HFFc6 (cell line): ENCODE results near the gene NKG7. TPM values are rescaled to one million over a fixed set of nuclear protein-coding genes. Genes with fewer than 3 reads are reported as not detected.
A peak's percentile ranks its signal among the peaks of the same experiment; 100 is the strongest.
"Not testable (repeated sequence)": the region's sequence is repeated elsewhere in the genome, so short reads cannot be mapped to it uniquely, and the experiment has no call there.

Source experiments
- DNase-seq: peaks from one replicate; pipeline ENCODE4 v3.0.0-alpha.2; 2018
- H3K27ac Mint-ChIP-seq: 2 replicates; pipeline ENCODE4 v1.8.0; 2020; ENCODE audit warnings: mild to moderate bottlenecking, mixed read lengths
- H3K27me3 Mint-ChIP-seq: 2 replicates; pipeline ENCODE4 v1.8.0; 2021; ENCODE audit warnings: mild to moderate bottlenecking, moderate library complexity, mixed read lengths; ENCODE audit not compliant: insufficient read depth
- H3K36me3 Mint-ChIP-seq: 2 replicates; pipeline ENCODE4 v1.8.0; 2021; ENCODE audit warnings: low read depth, mixed read lengths
- H3K4me1 Mint-ChIP-seq: 2 replicates; pipeline ENCODE4 v1.8.0; 2020; ENCODE audit warnings: low read depth, mixed read lengths
- H3K4me3 Mint-ChIP-seq: 2 replicates; pipeline ENCODE4 v1.8.0; 2020; ENCODE audit warnings: mild to moderate bottlenecking, moderate library complexity, mixed read lengths
- H3K9me3 Mint-ChIP-seq: 2 replicates; pipeline ENCODE4 v1.8.0; 2020; ENCODE audit warnings: mild to moderate bottlenecking, mixed read lengths
- total RNA-seq, 6 experiments: library from RNA; stranded (reverse); fragmentation: NEBNext Ultra II Directional; extraction: Animal tissue kit (Norgen Biotek cat#: 25700); gene quantifications; 2 replicates in 1 of 6; 3 replicates in 5 of 6; pipeline ENCODE4 v1.2.3, GENCODE V29; 2021
- TF ChIP-seq, protein P1 (sequence below): fragments of 200-600 bp; sonication (generic); IDR thresholded peaks from 2 replicates; pipeline ENCODE4 v1.5.0; 2021; ENCODE audit warnings: antibody characterized with exemption, mild to moderate bottlenecking

NKG7 gene
- total RNA-seq, 6 experiments from 2014 or later: not detected

DNA sequence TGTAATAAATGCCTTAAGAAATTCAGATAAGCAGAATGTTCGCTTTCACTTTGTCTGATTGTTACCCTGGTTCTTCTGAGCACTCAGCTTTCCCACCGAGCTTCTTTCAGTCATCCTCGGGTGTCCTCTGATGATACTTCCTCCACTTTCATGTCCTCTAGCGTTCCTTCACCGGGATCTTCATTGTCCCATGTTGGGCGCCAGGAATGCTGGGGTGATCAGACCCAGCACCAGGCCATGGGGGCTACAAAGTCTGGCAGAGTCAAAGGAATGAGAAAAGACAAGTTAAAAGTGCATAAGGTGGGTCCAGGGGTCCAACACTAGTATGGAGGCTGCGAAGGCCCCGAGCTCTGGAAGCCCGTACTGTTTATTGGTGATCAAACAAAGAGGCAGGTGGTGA is 29.7 kb upstream of the NKG7 start:
- Mint-ChIP-seq H3K4me1 (peaks cover 12% of the 10 kb centered on the region; the same call in 1 of the 2 replicates), H3K9me3 (peaks cover 35% of the 10 kb centered on the region), H3K36me3 (peaks cover 26% of the 10 kb centered on the region), H3K27ac (no peak overlapping the region), H3K4me3 (no peak overlapping the region), H3K27me3 (no peaks in the 10 kb centered on the region; the same call in none of the 2 replicates)
- no peak for DNase-seq
- TF ChIP-seq, protein P1, sequence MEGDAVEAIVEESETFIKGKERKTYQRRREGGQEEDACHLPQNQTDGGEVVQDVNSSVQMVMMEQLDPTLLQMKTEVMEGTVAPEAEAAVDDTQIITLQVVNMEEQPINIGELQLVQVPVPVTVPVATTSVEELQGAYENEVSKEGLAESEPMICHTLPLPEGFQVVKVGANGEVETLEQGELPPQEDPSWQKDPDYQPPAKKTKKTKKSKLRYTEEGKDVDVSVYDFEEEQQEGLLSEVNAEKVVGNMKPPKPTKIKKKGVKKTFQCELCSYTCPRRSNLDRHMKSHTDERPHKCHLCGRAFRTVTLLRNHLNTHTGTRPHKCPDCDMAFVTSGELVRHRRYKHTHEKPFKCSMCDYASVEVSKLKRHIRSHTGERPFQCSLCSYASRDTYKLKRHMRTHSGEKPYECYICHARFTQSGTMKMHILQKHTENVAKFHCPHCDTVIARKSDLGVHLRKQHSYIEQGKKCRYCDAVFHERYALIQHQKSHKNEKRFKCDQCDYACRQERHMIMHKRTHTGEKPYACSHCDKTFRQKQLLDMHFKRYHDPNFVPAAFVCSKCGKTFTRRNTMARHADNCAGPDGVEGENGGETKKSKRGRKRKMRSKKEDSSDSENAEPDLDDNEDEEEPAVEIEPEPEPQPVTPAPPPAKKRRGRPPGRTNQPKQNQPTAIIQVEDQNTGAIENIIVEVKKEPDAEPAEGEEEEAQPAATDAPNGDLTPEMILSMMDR: no peak

DNA sequence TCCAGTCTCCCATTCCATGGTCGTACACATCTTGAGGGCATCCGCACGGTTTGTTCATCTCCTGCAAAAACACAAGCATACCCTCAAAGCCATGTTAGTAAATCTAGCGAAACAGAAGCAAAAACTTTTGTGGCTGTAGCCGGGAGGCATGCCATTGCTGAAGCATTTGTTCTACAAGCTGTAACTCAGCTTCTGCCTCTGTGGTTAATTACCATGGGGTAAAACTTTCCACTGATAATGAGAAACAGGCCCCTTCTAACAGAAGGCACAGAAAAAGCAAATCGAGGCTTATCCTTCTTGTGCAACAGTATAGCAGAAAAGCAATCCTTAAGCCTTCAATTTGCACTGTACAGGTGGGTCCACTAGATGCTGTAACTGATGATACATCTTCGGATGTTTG is 27.5 kb upstream of the NKG7 start:
- Mint-ChIP-seq H3K9me3 (peaks cover 29% of the 10 kb centered on the region), H3K4me1 (peaks cover 16% of the 10 kb centered on the region), H3K36me3 (peaks cover 26% of the 10 kb centered on the region)
- not testable (repeated sequence) for H3K27ac Mint-ChIP-seq, H3K4me3 Mint-ChIP-seq, DNase-seq, H3K27me3 Mint-ChIP-seq

- peaks cover 21% of the 10 kb centered on the region for H3K4me1 Mint-ChIP-seq
- H3K36me3 Mint-ChIP-seq: peaks cover 26% of the 10 kb centered on the region
- no peak overlapping the region for H3K4me3 Mint-ChIP-seq
- H3K9me3 Mint-ChIP-seq: peaks cover 24% of the 10 kb centered on the region
- no peak overlapping the region for H3K27ac Mint-ChIP-seq
- TF ChIP-seq, protein P1: no peak
- no peak for DNase-seq
- no peaks in the 10 kb centered on the region; the same call in none of the 2 replicates for H3K27me3 Mint-ChIP-seq
Measured at GRCh38 chr19:51399231-51399630, 26.8 kb upstream of the NKG7 start.

GRCh38 chr19:51398096-51398704 is 25.7 kb upstream of the NKG7 start:
- peaks cover 17% of the 10 kb centered on the region for H3K9me3 Mint-ChIP-seq
- TF ChIP-seq, protein P1: peak; percentile 74
- H3K27me3 Mint-ChIP-seq: no peaks in the 10 kb centered on the region; the same call in none of the 2 replicates
- H3K4me1 Mint-ChIP-seq: peaks cover 26% of the 10 kb centered on the region
- H3K4me3 Mint-ChIP-seq: no peak overlapping the region
- peak; percentile 50 for DNase-seq
- peaks cover 21% of the 10 kb centered on the region for H3K36me3 Mint-ChIP-seq
- H3K27ac Mint-ChIP-seq: no peak overlapping the region

DNA sequence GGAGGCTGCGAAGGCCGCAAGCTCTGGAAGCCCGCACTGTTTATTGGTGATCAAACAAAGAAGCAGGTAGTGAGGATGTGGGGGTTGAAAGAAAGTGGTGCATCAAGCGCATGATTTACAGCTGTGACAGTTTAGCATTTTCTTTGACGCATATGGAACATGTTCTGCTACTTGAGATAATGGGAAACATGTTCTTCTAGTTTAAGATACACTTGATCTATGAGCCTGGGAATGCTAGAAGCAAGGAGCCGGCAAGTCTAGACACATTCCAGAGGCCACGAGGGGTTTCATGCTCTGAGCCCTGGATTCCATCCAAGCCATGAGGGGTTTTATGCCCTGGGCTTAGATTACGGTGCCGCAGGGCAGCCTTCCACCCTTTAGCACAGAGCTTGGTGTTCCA is 25.0 kb upstream of the NKG7 start:
- not testable (repeated sequence) for H3K27ac Mint-ChIP-seq, H3K27me3 Mint-ChIP-seq, H3K4me3 Mint-ChIP-seq, H3K9me3 Mint-ChIP-seq, DNase-seq
- peaks cover 16% of the 10 kb centered on the region for H3K36me3 Mint-ChIP-seq
- H3K4me1 Mint-ChIP-seq: peaks cover 26% of the 10 kb centered on the region

- Mint-ChIP-seq H3K9me3 (no peaks in the 10 kb centered on the region), H3K36me3 (peaks cover 7% of the 10 kb centered on the region), H3K4me3 (no peak overlapping the region), H3K4me1 (peaks cover 26% of the 10 kb centered on the region), H3K27me3 (no peaks in the 10 kb centered on the region; the same call in none of the 2 replicates), H3K27ac (no peak overlapping the region)
- no peak for DNase-seq
- TF ChIP-seq, protein P1: no peak
Measured at GRCh38 chr19:51396175-51396574, 23.7 kb upstream of the NKG7 start.
